A673 (cell line): ENCODE measurements around the gene AP5B1. TPM values are rescaled to one million over a fixed set of nuclear protein-coding genes. Genes with fewer than 3 reads are reported as not detected.

ENCODE experiments used
- BruUV-seq: library from RNA; stranded (reverse); fragments of 400-500 nt; replicated peaks from 2 replicates; lab custom pipeline; 2021; lab: Mats Ljungman, UMichigan
- CTCF ChIA-PET: fragments of 300-600 bp; sonication (Branson Sonifier 250); formaldehyde crosslinking; loops from one replicate; lab custom pipeline; 2022; ENCODE audit warnings: antibody characterized with exemption; lab: Charles Lee
- POLR2A ChIA-PET: fragments of 300-600 bp; sonication (Branson Sonifier 250); formaldehyde crosslinking; loops from one replicate; lab custom pipeline; 2022; ENCODE audit warnings: antibody characterized with exemption; ENCODE audit not compliant: low non-redundant PET; lab: Charles Lee
- DNase-seq: peaks from one replicate; pipeline ENCODE4 v3.0.0-alpha.2; 2015; ENCODE audit warnings: low spot score
- H3K27ac ChIP-seq: fragments of 200-600 bp; sonication (generic); 2 replicates; pipeline ENCODE4 v1.5.1; 2016; ENCODE audit warnings: mixed run types, low read depth, mild to moderate bottlenecking, mixed read lengths, antibody characterized with exemption, low read length; ENCODE audit not compliant: poor library complexity, severe bottlenecking
- H3K27me3 ChIP-seq: fragments of 200-600 bp; sonication (generic); replicated peaks from 2 replicates; pipeline ENCODE4 v1.6.1; 2017; ENCODE audit warnings: mixed run types, low read depth, mild to moderate bottlenecking, mixed read lengths, antibody characterized with exemption, low read length; ENCODE audit not compliant: insufficient read depth, poor library complexity
- H3K36me3 ChIP-seq: fragments of 200-600 bp; sonication (generic); 2 replicates; pipeline ENCODE4 v1.6.1; 2016; ENCODE audit warnings: mixed run types, mild to moderate bottlenecking, mixed read lengths, antibody characterized with exemption, low read length; ENCODE audit not compliant: insufficient read depth, poor library complexity, severe bottlenecking
- H3K4me1 ChIP-seq: fragments of 200-600 bp; sonication (generic); 2 replicates; pipeline ENCODE4 v1.6.1; 2017; ENCODE audit warnings: mixed run types, mild to moderate bottlenecking, mixed read lengths, antibody characterized with exemption, low read length; ENCODE audit not compliant: insufficient read depth, poor library complexity, severe bottlenecking
- H3K4me3 ChIP-seq: fragments of 200-600 bp; sonication (generic); 2 replicates; pipeline ENCODE4 v1.5.1; 2016; ENCODE audit warnings: low read depth, mixed run types, mild to moderate bottlenecking, mixed read lengths, low read length; ENCODE audit not compliant: poor library complexity, severe bottlenecking
- H3K9me3 ChIP-seq: fragments of 200-600 bp; sonication (generic); 2 replicates; pipeline ENCODE4 v1.6.1; 2016; ENCODE audit warnings: mixed run types, low read depth, mild to moderate bottlenecking, mixed read lengths, antibody characterized with exemption, low read length; ENCODE audit not compliant: poor library complexity, severe bottlenecking
- EZH2 ChIP-seq: fragments of 200-600 bp; sonication (generic); IDR thresholded peaks from 2 replicates; pipeline ENCODE4 v1.6.1; 2017; ENCODE audit warnings: borderline replicate concordance, low read depth, mild to moderate bottlenecking, mixed read lengths, antibody characterized with exemption, low read length; ENCODE audit not compliant: poor library complexity, severe bottlenecking
- intact Hi-C: fragments of 100-400 bp; cut with micrococcal nuclease; formaldehyde crosslinking; loops from one replicate; pipeline ENCODE4 v1.10.0; 2022; ENCODE audit not compliant: unreplicated experiment
- total RNA-seq: library from RNA; stranded (reverse); gene quantifications from 2 replicates; pipeline ENCODE4 v1.2.3, GENCODE V29; 2021
- TF ChIP-seq, protein P1 (sequence below): fragments of 300-800, 200-600 bp; sonication (generic); conservative IDR thresholded peaks from 2 replicates; pipeline ENCODE4 v1.5.1; 2017; ENCODE audit warnings: low read depth, mild to moderate bottlenecking, antibody characterized with exemption, low read length, moderate library complexity, mixed read lengths

Gene AP5B1
- total RNA-seq, 1 experiment from 2014 or later: 22.5 TPM

DNA sequence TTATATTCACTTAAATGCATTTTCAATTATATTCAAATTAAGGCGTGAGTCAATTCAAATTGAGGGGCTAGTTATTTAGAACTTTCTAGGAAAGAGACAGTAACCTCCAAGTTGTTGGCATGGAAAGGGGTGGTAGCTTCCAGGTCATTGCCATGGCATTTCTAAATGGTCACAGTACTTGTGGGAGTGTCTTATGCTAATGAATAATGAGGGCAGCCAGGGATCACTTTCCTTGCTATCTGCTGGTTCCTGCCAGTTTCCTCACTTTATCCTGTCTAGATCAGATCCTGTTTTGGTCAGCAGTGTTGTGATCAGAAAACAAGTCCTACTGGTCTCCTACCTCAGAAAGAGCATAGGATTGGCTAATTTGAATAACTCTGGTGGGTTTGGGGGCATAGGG is 38.4 kb downstream of the AP5B1 start:
- CTCF ChIA-PET: no interaction called here
- BruUV-seq: no TSS peak
- POLR2A ChIA-PET: no interaction called here
- H3K27ac ChIP-seq: no peak overlapping the region
- H3K4me1 ChIP-seq: no peaks in the 10 kb centered on the region
- no peak overlapping the region for H3K4me3 ChIP-seq
- TF ChIP-seq, protein P1, sequence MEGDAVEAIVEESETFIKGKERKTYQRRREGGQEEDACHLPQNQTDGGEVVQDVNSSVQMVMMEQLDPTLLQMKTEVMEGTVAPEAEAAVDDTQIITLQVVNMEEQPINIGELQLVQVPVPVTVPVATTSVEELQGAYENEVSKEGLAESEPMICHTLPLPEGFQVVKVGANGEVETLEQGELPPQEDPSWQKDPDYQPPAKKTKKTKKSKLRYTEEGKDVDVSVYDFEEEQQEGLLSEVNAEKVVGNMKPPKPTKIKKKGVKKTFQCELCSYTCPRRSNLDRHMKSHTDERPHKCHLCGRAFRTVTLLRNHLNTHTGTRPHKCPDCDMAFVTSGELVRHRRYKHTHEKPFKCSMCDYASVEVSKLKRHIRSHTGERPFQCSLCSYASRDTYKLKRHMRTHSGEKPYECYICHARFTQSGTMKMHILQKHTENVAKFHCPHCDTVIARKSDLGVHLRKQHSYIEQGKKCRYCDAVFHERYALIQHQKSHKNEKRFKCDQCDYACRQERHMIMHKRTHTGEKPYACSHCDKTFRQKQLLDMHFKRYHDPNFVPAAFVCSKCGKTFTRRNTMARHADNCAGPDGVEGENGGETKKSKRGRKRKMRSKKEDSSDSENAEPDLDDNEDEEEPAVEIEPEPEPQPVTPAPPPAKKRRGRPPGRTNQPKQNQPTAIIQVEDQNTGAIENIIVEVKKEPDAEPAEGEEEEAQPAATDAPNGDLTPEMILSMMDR: no peak
- TF ChIP-seq EZH2: no peak
- intact Hi-C loops: no loop called here
- no peaks in the 10 kb centered on the region for H3K36me3 ChIP-seq
- H3K9me3 ChIP-seq: no peaks in the 10 kb centered on the region
- DNase-seq: no peak
- H3K27me3 ChIP-seq: peaks cover 8% of the 10 kb centered on the region

DNA sequence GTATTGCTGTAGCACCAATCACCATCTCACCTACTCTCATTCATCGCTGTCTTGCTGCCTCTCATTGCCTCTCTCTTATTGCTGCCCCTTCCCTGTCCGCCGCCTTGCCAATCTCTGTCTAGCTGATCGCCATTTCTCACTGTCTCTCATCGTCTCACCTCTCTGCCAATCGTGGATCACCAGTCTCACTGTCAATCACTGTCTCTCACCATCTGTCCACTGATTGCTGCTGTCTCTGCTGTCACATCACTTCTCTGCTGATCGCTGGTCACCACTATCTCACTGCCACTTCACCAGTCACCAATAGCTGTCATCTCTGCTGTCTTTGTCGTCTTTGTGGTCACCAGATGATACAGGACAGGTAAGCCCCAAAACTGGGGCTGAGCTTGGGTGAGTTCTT is 39.6 kb downstream of the AP5B1 start:
- DNase-seq: no peak
- Histone ChIP-seq H3K36me3 (no peaks in the 10 kb centered on the region), H3K27ac (no peak overlapping the region), H3K9me3 (peaks cover 7% of the 10 kb centered on the region), H3K27me3 (peaks cover 6% of the 10 kb centered on the region), H3K4me1 (no peaks in the 10 kb centered on the region), H3K4me3 (no peak overlapping the region)
- no TSS peak for BruUV-seq
- TF ChIP-seq, protein P1: no peak
- no peak for TF ChIP-seq EZH2
- POLR2A ChIA-PET: no interaction called here
- intact Hi-C loops: no loop called here
- CTCF ChIA-PET: no interaction called here

DNA sequence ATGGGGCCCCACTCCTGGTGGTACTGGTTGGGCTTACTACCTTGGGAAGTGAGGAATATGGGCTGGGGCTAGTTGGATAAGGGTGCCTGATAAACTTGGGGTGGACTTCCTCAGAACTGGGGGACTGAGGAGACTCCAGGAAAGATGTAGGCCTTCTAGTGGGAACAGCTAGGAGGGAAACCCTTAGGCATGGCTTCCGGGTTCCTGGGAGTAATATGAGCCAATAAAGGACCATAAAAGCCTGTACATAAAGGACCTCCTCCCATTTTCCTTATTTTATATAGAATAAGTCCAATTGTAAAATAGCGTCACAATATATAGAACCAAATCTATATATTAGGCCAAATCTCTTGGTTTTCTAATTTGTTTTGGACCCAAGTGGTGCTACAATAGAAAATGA is 41.8 kb downstream of the AP5B1 start:
- intact Hi-C loops: no loop called here
- Histone ChIP-seq H3K27me3 (no peaks in the 10 kb centered on the region), H3K4me3 (no peak overlapping the region), H3K9me3 (peaks cover 7% of the 10 kb centered on the region), H3K27ac (no peak overlapping the region), H3K4me1 (no peaks in the 10 kb centered on the region), H3K36me3 (no peaks in the 10 kb centered on the region)
- ChIA-PET CTCF (no interaction called here), POLR2A (no interaction called here)
- no TSS peak for BruUV-seq
- no peak for DNase-seq
- TF ChIP-seq, protein P1: no peak
- TF ChIP-seq EZH2: no peak
